ENCODE measurements around the gene FUT7.

Gene FUT7

DNA sequence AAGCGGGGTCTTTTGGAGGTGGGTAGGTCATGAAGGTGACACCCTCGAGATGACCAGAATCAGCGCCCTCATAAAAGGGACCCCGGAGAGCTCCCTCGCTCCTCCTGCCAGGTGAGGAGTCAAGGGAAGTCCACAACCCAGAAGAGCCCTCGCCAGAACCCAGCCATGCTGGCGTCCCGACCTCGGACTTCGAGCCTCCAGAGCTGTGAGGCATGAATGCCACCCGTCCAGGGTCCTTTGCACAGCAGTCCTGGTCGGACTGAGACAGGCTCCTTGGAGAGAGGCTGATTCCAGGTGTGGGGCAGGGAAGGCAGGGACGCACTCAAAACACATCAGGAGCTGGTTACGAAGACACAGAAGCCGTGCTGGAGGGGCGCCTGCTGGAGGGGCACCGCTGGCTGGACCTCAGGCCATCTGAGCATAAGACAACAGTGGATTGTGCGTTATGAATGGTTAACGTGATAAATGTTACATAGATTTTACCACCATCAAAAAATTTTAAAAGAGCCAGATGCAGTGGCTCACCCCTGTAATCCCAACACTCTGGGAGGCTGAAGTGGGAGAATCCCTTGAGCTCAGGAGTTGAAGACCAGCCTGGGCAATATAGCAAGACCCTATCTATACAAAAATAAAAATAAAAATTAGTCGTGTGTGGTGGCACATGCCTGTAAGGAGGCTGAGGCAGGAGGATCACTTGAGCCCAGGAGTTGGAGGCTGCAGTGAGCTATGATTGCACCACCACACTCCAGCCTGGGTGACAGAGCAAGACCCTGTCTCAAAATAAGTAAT lies 29.8 kb downstream of the FUT7 start:
- DNase-seq, result no peak

DNA sequence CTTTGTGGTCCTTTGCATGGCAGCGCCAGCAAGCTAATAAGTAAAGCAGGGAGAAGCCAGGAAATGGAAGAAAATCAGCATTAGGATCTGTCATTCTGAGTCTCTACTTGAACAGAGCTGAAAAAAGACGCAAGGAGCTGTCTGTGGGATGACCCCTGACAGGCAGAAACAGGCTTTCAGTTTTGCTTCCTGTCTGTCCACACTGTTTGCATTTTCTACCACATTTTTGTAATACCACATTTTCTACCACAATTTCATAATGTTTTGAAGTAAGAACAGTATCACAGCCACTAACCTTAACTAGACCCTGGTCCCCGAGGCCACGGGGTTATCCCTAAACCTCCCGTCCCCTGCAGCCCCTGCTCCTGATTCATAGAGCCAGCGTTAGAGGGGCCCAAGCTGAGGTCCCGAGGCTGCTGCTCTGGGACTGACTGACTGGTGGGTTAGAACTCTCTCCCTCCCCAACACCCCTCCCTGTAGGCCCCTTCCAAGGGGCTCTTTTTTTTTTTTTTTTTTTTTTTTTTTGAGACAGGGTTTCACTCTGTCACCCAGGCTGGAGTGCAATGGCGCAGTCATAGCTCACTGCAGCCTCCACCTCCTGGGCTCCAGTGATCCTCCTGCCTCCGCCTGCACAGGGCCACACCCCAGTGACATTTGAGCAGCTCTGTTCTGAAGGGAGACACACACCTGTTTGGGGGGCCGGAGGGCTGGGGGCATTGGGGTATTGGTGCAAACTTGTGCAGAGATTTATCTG lies 31.5 kb downstream of the FUT7 start:
- no peak for DNase-seq

DNA sequence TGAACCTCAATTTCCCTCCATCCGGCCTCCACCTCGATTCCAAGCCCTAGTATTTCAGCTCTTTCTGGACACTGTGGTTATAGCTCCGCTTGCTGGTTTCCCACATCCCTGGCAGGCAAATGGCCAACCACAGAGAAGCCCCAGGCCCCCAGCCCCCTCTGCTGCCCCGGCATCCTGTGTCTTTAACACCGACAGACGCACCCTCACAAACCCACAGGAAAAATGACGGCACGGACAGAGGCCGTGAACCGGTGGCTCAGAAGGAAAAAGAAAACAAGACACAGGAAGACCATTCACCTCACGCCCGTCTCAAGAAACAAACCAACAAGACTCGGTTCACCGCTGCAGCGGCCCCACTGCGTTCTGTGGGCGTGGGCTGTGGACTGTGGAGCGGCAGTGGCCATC lies 34.1 kb downstream of the FUT7 start:
- DNase-seq, result no peak

DNA sequence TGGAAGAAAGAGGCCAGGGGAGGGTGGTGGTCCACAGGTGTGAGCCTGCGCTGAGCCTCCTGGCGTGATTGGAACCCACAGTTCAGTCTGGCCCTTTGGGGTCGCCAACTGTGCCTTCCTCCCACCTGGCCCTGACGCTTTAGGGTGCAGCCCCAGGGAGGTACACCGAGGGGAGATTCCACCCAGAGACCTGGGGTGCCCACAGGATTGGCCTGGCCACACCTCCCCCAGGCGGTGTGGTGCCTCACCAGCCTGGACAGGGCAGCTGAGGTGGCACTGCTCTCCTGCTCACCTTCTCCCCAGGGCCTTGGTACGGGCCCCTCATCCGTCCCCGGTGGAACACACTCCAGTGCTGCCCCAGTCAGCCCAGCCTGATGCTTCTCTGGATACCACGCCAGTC lies 34.5 kb downstream of the FUT7 start:
- DNase-seq, result no peak

DNA sequence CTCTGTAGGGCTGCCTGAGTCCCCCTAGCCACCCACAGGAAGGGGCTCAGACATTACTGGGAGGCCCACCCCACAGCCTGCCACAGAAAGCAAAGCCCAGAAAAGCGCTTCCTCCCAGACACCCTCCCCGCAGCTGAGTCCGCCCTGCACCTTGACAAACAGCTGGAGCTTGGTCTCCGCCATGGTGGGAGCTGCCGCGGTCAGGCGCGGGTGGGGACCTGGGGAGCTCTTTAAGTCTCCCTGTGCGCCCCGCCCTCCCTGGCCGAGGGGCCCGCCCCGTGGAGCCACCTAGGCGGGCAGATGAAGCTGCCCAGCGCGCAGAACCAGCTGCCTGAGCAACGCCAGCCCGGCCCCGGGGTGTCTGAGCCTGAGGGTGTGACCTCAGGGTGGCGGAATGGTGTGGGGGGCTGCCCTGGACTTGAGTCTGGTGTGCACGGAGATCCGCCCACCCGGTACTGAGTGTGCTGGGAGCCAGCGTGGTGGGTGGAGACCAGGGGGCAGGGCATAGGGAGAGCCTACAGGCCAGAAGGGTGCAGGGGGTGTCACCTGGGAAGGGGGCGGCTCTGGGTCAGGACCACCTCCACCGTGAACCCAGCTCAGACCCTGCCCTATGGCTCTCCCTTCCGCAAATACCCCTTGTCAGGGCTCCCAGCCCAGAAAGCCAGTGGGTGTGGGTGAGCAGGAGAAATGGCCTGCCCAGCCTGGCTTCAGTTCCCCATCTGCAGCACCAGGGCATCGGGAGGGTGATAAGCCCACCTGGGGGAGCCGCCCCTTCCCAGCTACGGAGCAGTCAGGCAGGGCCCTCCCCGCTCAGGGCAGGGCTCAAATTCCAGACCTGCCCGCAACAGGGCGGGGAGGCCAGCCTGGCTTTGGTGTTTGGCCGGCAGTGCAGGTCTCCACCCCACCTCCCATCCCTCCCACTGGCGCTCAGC lies 35.3 kb downstream of the FUT7 start, which contains the start of gene CLIC3:
Gene CLIC3, minus strand, starts transcription at position 208 of the 932 bp plus-strand sequence. Its CDS starts 25 bp downstream, at position 183.
- no peak for DNase-seq

DNA sequence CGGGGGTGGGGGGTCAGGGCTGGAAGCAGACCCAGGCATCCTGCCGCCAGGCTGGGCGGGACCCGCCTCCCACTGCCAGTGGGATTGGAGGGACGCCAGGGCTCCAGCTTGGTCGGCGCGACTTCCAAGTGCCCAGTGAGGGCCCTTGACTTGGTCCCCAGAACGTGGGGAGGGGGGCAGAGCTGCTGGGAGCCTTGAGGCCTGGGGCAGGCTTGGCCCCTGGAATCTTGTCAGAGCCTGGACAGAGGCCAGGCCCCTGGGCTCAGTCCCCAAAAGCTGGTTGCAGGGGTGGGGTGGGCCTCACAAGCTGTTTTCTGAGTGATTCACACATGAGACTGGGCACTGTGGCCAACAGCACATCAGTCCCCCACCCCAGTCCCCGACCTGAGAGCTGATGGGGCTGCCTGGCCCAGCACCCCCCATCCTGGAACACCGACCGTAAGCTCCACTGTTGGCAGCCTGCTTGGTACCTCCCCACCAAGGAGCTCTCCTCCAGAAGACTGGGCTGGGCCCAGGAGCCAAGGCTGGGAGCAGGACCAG lies 36.0 kb downstream of the FUT7 start:
- DNase-seq, result no peak

DNA sequence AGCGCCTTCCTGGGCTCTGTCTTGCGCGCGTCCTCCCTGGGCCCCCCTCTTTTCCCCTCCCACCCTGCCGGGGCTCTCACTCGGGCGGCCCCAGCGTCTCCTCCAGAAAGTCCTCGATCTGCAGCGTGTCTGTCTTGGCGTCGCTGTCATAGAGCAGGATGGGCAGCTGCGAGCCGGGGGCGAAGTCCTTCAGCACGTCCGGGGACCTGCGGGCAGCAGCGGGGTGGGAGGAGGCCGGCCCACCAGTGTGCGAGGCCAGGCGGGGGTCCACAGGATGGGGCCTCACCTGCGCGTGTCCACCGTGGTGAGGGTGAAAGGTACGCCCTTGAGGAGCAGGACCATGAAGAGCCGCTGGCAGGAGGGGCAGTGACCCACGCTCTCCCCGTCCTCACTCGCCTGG lies 36.5 kb downstream of the FUT7 start:
- no peak for DNase-seq

DNA sequence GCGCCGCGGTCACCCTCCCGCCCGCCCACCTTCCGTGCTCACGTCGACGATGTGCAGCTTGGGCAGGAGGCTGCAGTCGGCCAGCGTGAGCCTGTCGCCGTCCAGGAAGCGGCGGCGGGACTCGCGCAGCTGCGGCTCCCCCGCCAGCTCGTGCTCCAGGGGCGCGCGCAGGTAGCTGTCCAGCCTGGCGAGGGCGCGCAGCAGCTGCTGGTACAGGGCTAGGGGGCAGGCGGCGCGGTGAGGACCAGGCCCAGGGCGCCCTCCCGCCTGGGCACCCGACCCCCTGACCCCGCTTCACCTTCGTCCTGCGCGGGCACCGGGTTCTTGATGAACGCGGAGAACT lies 37.0 kb downstream of the FUT7 start:
- DNase-seq, result no peak

DNA sequence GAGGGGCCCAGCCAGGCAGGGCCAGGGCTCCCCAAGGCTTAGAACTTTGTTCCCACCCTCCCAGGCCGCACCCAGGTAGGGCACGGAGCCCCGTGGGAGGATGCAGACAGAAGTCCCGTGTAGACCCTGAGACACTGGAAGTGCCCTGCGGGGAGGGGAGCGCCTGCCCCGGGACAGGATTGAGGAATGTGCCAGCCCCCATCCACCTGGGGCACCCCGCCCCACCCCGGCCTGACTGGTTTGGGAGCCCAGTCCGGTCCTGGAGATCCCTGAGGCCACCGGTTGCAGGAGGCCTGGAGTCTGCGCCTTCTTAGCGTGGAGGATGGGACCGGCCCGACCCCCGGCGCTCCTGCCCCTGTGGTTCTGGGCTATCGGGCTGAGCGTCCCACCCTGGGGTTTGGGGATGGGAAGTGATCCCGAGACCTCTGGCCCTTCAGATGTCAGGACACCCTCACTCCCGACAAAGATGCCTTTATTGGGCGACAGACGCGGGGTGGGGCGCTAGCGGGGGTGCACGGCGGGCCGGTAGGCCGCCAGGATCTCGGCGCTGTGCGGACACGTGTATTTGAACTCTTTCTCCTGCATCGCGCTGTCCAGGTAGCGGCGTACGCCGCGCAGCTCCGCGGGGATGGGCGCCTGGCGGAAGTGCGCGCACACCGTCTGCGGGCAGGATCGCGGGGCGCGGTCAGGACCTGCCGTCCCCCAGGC lies 37.6 kb downstream of the FUT7 start:
- no peak for DNase-seq

DNA sequence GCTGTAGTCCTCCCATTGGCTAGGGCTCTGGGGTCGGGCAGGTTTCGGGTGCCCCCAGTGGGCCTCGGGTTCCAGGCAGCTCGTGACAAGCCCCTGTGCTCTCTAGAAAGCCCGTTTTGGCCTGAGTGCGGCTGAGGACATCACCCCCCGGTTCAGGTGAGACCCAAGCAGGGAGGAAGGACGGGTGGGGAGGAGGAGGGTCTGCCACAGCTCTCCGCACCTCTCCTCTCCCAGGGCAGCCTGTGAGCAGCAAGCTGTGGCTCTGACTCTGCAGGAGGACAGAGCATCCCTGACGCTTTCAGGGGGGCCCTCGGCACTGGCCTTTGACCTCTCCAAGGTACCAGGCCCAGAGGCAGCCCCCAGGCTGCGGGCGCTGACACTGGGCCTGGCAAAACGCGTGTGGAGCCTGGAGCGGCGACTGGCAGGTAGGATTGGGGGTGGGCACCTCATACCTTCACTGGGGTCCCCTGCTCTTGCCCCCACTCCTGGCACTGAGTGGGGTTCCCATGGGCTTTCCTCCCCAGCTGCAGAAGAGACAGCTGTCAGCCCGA lies 39.0 kb downstream of the FUT7 start:
- DNase-seq, result no peak

DNA sequence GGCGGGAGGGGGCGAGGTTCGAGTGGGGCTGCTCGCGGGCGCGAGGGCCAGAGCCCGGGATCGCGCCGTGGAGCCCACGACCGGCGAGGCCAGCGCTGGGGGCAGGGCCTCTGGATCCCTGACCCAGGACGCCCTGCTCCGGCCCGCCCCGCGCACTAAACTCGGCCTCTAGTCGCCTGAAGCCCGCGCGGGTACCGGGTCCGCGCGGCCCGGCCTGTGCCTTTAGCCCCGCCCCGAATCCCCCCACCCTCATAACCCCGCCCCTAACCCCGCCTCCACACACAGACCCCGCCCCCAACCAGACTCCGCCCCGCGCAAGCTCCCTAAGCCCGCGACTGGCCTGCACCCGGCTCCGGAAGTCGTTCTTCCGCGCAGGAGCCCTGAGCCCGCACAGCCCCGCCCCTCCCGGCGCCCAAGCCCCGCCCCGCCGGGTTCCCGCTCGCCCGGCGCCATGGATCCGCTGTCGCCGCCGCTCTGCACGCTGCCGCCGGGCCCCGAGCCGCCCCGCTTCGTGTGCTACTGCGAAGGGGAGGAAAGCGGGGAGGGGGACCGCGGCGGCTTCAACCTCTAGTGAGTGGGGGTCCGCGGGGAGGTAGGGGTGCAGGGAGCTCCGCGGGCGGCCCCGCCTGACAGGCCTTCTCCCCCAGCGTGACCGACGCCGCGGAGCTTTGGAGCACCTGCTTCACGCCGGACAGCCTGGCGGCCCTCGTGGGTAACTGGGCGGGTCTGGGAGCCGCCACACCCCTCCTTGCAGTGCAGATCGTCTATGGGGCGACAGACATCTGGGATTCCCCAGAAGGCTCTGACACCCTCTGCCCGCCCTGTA lies 39.7 kb downstream of the FUT7 start, which contains the start of gene PAXX:
Gene PAXX, plus strand, starts transcription at position 430 of the 826 bp plus-strand sequence. Its CDS starts 22 bp downstream, at position 452.
- peak; percentile 94 for DNase-seq

DNA sequence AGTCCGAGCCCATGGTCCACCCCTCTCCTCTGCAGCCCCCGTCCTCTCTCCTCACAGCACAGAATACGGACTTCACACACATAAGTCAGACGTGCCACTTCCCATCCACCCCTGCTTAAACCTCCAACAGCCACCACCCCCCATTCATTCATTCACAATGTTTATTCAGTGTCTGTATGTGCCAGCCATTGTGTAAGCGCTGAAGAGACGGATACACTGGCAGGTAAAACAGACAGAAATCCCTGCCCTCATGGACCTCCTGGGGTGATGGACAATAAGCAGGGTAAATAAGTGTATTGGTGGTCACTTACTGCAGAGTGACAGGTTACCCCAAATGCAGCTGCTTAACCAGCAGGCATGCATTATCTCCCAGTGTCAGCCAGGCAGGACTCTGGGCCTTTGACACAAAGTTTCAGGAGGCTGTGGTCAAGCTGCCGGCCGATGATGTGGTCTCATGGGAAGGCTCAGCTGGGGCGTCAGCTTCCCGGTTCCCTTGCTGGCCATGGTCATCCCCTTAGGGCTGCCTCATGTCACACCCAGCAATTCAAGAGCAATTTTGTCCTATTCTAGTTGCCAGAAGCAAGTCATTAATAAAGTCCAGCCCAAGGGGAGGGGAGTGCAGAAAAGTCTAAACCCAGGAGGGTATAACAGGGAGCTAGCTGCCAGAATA lies 41.5 kb downstream of the FUT7 start:
- DNase-seq, result no peak

DNA sequence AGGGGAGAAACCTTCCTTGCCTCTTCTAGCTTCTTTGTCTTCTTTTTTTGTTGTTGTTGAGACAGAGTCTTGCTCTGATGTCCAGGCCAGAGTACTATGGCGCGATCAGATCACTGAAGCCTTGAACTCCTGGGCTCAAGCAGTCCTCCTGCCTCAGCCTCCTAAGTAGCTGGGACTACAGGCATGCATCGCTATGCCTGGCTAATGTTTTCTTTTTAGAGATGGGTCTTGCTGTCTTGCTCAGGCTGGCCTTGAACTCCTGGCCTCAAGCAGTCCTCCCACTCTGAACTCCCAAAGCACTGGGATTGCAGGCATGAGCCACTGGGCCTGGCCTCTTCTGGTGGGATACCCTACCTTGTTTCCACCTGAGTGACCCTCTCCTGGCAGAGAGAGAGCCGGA lies 43.0 kb downstream of the FUT7 start:
- no peak for DNase-seq

DNA sequence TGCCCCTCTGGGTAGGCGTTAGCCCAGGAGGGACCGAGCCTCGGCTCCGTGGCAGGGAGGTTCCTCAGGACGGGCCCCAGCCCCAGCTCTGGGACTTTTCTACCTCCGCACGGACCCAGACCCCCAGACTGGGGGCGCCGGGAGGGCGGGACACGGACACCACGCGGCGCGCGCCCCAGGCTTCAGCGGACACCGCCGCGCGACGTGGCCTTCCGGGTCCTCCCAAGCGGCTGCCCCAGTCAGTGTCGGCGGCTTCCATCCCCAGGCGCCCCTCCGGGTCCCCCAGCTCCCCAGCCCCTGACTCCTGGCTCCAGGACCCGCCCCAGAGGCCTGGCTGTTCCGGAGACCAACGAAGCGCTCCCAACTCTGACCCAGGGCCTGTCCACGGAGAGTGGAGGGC lies 46.0 kb downstream of the FUT7 start:
- no peak for DNase-seq

DNA sequence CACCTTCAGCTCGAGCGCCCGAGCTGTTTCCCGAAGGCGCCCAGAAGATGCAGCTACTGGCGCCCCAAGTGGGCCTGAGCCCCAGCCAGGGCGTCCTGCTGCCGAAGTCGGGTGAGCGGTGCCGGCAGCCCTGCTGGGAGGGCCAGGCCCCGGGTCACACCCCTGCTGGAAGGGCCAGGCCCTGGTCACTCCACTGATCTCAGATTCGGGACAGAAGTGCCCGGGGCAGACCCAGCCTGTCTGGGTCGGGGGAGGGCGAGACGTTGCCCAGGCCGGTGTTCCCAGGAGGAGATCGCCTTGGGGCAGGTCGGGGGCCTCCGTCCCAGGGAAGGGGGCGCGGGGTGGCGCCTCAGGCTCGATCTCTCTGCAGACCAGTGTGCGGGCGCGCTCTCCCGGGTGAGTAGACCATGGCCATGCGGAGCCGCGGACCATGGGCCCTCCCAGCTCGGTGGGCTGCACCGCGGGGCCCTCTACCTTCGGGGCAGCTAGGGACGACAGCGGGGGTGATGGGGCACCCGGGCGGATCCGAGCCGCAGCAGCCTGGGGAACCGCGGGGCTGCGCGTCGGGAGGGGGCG lies 46.8 kb downstream of the FUT7 start:
- peak; percentile 34 for DNase-seq

DNA sequence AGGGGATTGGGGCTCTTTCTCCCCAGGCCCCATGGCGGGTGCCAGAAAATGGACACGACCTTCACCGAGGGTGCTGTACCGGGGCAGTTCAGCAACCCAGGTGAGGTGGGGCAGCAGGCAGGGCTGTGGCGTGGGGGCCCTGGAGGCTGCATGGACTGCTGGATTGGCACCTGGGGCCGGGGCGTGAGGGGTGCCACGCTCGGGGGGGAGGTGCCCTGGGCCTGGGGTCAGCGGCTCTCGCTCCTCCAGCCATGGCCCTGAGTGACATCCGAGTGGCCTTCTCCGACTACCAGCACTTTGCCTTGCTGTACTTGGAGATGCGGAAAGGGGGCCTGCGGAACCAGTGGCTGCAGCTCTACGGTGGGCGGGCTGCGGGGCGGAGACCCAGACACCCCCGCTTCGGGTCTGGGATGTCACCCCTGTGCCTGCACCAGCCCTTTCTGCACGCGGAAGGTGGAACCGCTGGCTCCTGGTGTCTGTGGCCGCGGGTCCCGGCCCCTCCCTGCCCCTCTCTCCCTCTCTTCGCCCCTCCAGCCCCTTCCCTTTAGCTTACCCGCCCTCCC lies 47.3 kb downstream of the FUT7 start:
- no peak for DNase-seq

DNA sequence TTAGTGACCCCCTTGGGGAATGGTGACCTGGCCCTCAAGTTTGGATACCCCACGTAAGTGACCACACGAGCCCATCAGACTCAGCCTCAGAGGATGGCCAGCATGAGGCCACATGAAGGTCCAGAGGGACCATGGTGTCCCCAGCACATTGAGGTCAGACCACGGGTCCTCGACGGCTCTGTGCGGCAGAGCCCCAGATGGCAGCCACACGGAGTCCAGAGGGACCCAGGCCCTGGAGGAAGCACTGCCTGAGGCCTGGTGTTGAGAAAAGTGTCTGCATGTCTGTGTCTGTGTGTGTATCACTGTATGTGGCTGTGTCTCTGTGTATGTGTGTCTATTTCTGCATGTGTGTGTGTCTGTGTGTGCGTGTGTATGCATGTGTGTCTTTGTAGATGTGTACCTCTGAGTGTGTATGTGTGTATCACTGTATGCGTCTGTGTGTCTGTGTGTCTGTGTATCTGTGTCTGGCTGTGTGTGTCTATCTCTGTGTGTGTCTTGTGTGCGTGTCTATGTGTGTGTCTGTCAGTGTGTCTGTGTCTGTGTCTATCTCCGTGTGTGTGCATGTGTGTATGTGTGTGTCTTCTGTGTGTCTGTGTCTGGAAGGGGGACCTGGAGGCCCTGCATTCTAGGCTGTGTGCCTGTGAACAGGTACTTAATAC lies 48.1 kb downstream of the FUT7 start:
- no peak for DNase-seq

DNA sequence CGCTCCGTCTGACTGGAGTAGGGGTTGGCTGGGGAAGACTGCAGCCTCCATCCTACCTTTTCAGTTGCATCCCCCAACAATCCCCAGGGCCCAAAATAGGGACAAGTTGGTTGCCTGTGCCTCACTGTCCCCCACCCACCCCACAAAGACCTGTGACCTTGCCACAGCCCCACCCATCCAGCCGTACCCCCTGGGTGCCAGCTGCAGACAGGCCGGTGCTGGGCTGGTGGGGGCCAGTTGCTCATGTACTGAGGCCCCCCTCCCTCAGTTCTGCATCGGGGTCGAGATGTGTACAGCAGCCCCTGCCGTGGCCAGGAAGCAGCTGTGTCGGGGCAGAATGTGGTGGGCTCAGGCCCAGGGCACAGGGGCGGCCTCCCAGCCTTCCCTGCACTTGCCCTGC lies 48.7 kb downstream of the FUT7 start:
- DNase-seq, result no peak
